Measurements from ENCODE around the gene RBBP6.
"Not testable (repeated sequence)": the region's sequence is repeated elsewhere in the genome, so short reads cannot be mapped to it uniquely, and the experiment has no call there.

Gene RBBP6

DNA sequence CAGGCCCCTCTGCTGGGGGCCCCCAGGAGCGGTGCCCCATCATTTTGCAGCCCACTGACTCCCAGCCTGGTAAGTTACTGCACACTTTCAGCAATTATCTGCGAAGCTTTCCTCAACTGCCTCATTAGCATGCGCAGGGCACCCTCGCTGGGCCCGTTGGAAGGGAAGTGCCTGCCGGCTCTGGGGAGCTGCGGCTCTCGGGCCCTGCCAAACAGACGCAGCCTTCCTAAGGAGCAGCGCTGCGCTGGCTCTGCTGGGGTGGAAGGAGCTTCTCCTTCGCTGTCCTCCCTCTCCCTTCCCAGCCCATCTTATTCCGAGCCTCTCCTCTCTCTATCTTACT is 71.0 kb downstream of the RBBP6 start:
- Histone ChIP-seq H3K4me1 (ENCODE audit: insufficient read depth, low read length) (peaks cover 11% of the 10 kb centered on the region), H3K9me3 (ENCODE audit: low read length) (no peaks in the 10 kb centered on the region), H3K36me3 (ENCODE audit: insufficient read depth, low read length) (no peaks in the 10 kb centered on the region), H3K27ac (ENCODE audit: low read depth, low read length) (no peak overlapping the region), H3K4me3 (ENCODE audit: low read depth in 1 of 2, low read length in 2 of 2) (peak overlapping the region; percentile 31 to 59), H3K27me3 (ENCODE audit: control insufficient read depth in 1 of 2, insufficient read depth in 2 of 2, low read length in 2 of 2) (peaks cover 0 to 4% of the 10 kb centered on the region in 2 donors), H3K9ac (ENCODE audit: low read length) (peak overlapping the region; percentile 37)

DNA sequence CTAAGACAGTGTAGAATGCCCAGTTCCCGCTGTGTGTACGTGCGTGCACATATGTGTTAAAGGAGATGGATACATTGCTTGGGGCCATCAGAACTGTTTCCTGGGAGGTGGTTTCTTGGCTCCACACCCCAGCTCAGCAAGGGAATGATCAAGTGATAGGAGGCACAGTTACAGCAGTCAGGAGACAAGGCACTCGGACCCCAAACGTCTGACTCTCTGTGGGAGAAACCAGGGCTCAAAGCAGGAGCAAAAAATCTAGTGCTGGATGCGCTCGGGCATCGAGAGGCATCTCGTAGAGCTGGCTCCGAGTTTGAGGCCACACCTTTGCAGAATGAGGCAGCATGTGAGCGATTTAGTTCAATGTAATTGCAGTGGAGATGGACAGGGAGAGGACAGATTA is 71.9 kb downstream of the RBBP6 start:
- peaks cover 11% of the 10 kb centered on the region for H3K4me1 ChIP-seq (ENCODE audit: insufficient read depth, low read length)
- no peak overlapping the region for H3K4me3 ChIP-seq (ENCODE audit: low read depth in 1 of 2, low read length in 2 of 2)
- no peak overlapping the region for H3K9ac ChIP-seq (ENCODE audit: low read length)

GRCh38 chr16:24612656-24613055 is 73.3 kb downstream of the RBBP6 start:
- H3K36me3 ChIP-seq (ENCODE audit: insufficient read depth, low read length) = no peaks in the 10 kb centered on the region
- no peak overlapping the region for H3K4me3 ChIP-seq (ENCODE audit: low read depth in 1 of 2, low read length in 2 of 2)
- H3K9ac ChIP-seq (ENCODE audit: low read length) = no peak overlapping the region
- peaks cover 11% of the 10 kb centered on the region for H3K4me1 ChIP-seq (ENCODE audit: insufficient read depth, low read length)
- H3K27ac ChIP-seq (ENCODE audit: low read depth, low read length) = no peak overlapping the region
- H3K27me3 ChIP-seq (ENCODE audit: control insufficient read depth in 1 of 2, insufficient read depth in 2 of 2, low read length in 2 of 2) = peaks cover 0 to 4% of the 10 kb centered on the region in 2 donors
- H3K9me3 ChIP-seq (ENCODE audit: low read length) = no peaks in the 10 kb centered on the region

More for the DNA sequence above, 71.9 kb downstream of the RBBP6 start:
- Histone ChIP-seq H3K9me3 (ENCODE audit: low read length) (no peaks in the 10 kb centered on the region), H3K27me3 (ENCODE audit: control insufficient read depth in 1 of 2, insufficient read depth in 2 of 2, low read length in 2 of 2) (peaks cover 0 to 4% of the 10 kb centered on the region in 2 donors), H3K27ac (ENCODE audit: low read depth, low read length) (no peak overlapping the region), H3K36me3 (ENCODE audit: insufficient read depth, low read length) (no peaks in the 10 kb centered on the region)

DNA sequence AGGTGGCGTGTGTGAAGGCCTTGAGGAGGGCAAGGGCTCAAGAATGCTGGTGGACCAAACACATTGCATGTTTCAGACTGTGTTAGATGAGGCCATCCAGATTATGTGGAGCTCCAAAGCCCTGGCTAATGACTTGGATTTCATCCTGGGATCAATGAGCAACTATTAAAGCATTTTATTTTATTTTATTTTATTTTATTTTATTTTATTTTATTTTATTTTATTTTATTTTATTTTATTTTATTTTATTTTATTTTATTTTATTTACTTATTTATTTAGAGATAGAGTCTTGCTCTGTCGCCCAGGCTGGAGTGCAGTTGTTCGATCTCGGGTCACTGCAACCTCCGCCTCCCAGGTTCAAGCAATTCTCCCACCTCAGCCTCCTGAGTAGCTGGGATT is 73.9 kb downstream of the RBBP6 start:
- H3K27me3 ChIP-seq (ENCODE audit: control insufficient read depth in 1 of 2, insufficient read depth in 2 of 2, low read length in 2 of 2); H3K9me3 ChIP-seq (ENCODE audit: low read length); H3K4me3 ChIP-seq (ENCODE audit: low read depth in 1 of 2, low read length in 2 of 2); H3K36me3 ChIP-seq (ENCODE audit: insufficient read depth, low read length); H3K9ac ChIP-seq (ENCODE audit: low read length); H3K27ac ChIP-seq (ENCODE audit: low read depth, low read length): not testable (repeated sequence)
- peaks cover 11% of the 10 kb centered on the region for H3K4me1 ChIP-seq (ENCODE audit: insufficient read depth, low read length)

- H3K9ac ChIP-seq (ENCODE audit: low read length) = no peak overlapping the region
- H3K4me3 ChIP-seq (ENCODE audit: low read depth in 1 of 2, low read length in 2 of 2) = no peak overlapping the region
- no peak overlapping the region for H3K27ac ChIP-seq (ENCODE audit: low read depth, low read length)
Observed at GRCh38 chr16:24617502-24617901, 78.1 kb downstream of the RBBP6 start.

More at GRCh38 chr16:24617502-24617901, 78.1 kb downstream of the RBBP6 start:
- H3K27me3 ChIP-seq (ENCODE audit: control insufficient read depth in 1 of 2, insufficient read depth in 2 of 2, low read length in 2 of 2) = no peaks in the 10 kb centered on the region
- no peaks in the 10 kb centered on the region for H3K9me3 ChIP-seq (ENCODE audit: low read length)
- H3K4me1 ChIP-seq (ENCODE audit: insufficient read depth, low read length) = no peaks in the 10 kb centered on the region
- H3K36me3 ChIP-seq (ENCODE audit: insufficient read depth, low read length) = no peaks in the 10 kb centered on the region
